ENCODE measurements around the gene BLID.
A peak's percentile ranks its signal among the peaks of the same experiment; 100 is the strongest.

The BLID gene

DNA sequence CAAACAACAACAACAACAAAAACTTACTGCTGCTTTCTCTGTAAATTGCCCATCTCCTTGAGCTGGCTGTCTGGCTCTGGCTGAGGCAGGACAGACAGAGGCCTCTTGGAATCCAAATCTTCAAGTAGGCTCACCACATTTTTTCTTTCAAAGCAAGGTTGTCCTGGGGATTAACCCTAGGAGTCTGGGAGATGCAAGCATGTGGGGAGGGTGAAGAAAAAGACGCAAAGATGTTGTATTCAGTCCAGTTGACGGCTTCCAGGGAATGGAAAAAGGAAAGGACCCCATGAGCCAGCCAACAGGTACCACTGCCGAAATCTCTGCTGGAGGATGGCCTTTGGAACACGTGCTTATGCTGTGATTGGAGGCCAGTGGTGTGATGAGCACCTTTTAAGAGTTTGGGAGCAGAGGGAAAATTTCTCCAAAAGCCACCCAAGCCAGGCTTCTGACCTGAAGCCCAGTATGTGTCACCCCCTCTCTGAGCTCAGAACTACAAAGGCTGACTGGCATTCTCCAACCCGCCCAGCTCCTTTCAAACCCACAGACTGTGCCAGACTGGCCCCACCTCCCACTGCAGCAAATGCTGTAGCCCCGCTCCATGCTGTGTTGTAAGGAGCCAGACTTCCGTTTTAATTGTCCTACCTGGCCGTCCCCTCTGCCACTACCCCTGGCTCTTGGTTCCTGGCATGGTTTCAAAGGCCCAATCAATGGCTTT, 10.8 kb downstream of the BLID start:
- H3K27me3 ChIP-seq (ENCODE audit: control insufficient read depth, insufficient read depth, low read length, poor library complexity, severe bottlenecking), result peaks cover 10% of the 10 kb centered on the region
- no peaks in the 10 kb centered on the region for H3K9me3 ChIP-seq (ENCODE audit: control insufficient read depth, low read length)
- 71% methylated on average over 8 of the region's 8 CpGs for WGBS, 2 experiments
- no peak overlapping the region for H3K4me3 ChIP-seq (ENCODE audit: insufficient read depth, low read depth, low read length)
- no peak overlapping the region for H3K27ac ChIP-seq (ENCODE audit: insufficient read depth, low read depth, low read length, poor library complexity, severe bottlenecking)
- H3K4me1 ChIP-seq (ENCODE audit: control insufficient read depth, insufficient read depth, low read length), result peaks cover 26% of the 10 kb centered on the region
- no peaks in the 10 kb centered on the region for H3K36me3 ChIP-seq (ENCODE audit: control insufficient read depth, insufficient read depth, low read length)

DNA sequence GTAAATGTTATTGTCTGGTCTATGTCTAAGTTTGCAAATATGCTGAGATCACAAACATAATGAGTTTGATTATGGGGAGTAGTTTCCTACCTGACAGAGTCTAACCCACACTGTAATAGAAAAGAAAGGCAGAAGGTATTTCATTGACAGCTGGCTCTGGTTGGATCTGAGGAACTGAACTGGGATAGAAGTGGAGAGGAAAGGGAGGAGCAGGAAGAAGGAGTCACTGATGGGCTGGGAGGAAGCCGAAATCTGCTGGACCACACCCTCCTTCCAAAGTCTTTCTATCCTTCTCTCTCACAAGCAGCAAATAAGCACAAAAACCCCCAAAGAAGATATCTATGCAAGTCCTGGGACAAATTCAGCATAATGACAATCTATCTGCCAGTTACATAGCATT, 11.7 kb downstream of the BLID start:
- Histone ChIP-seq H3K4me3 (ENCODE audit: insufficient read depth, low read depth, low read length) (no peak overlapping the region), H3K9me3 (ENCODE audit: control insufficient read depth, low read length) (no peaks in the 10 kb centered on the region)
- 81% methylated on average over 1 of the region's 1 CpG; no CpG with 5 or more reads in 1 of the 2 experiments for WGBS, 2 experiments

DNA sequence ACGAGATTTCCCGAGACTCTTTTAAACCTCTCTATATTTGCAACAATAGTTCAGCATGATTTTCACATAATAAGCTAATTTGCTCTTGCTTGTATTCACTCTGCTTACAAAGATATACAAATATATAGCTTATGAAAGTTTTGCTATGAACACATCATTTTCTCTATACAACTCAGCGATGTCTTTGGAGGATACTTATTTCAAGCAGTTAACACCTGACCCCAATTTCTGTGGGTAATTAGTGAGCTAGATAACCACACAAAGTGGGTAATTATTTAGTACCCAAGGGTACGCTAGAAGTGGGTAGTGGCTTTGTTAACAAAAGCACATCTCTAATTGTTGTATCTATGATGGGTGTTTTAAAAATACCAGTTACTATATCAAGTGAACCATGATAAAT, 12.3 kb downstream of the BLID start:
- Histone ChIP-seq H3K9me3 (ENCODE audit: control insufficient read depth, low read length) (no peaks in the 10 kb centered on the region), H3K4me3 (ENCODE audit: insufficient read depth, low read depth, low read length) (no peak overlapping the region), H3K27me3 (ENCODE audit: control insufficient read depth, insufficient read depth, low read length, poor library complexity, severe bottlenecking) (peaks cover 25% of the 10 kb centered on the region), H3K4me1 (ENCODE audit: control insufficient read depth, insufficient read depth, low read length) (peaks cover 26% of the 10 kb centered on the region), H3K36me3 (ENCODE audit: control insufficient read depth, insufficient read depth, low read length) (no peaks in the 10 kb centered on the region), H3K27ac (ENCODE audit: insufficient read depth, low read depth, low read length, poor library complexity, severe bottlenecking) (no peak overlapping the region)
- 91 to 96% methylated on average over 3 to 4 of the region's 4 CpGs for WGBS, 2 experiments

More for the DNA sequence above, 11.7 kb downstream of the BLID start:
- Histone ChIP-seq H3K4me1 (ENCODE audit: control insufficient read depth, insufficient read depth, low read length) (peaks cover 26% of the 10 kb centered on the region), H3K27me3 (ENCODE audit: control insufficient read depth, insufficient read depth, low read length, poor library complexity, severe bottlenecking) (peaks cover 19% of the 10 kb centered on the region), H3K27ac (ENCODE audit: insufficient read depth, low read depth, low read length, poor library complexity, severe bottlenecking) (no peak overlapping the region), H3K36me3 (ENCODE audit: control insufficient read depth, insufficient read depth, low read length) (no peaks in the 10 kb centered on the region)

DNA sequence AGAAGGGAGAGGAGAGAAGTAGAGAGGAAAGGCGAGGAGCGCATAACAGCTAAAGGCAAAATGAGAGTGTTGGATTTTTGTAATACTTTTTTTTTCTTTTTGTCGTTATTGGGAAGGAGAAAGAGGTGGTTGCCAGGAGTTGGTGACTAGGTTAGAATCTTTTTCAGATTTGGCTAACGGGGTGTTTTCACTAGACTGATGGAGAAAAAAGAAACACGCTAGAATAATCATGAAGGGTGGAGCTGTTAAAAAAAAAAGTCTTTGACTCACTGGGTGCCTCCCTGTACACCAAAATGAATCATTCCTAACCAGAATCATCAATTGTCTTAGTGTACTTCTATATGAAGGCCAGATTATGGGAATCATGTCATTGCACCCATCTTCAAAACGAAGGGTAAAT, 12.7 kb downstream of the BLID start:
- Histone ChIP-seq H3K36me3 (ENCODE audit: control insufficient read depth, insufficient read depth, low read length) (no peaks in the 10 kb centered on the region), H3K9me3 (ENCODE audit: control insufficient read depth, low read length) (no peaks in the 10 kb centered on the region), H3K4me1 (ENCODE audit: control insufficient read depth, insufficient read depth, low read length) (peaks cover 26% of the 10 kb centered on the region), H3K27me3 (ENCODE audit: control insufficient read depth, insufficient read depth, low read length, poor library complexity, severe bottlenecking) (peaks cover 29% of the 10 kb centered on the region), H3K4me3 (ENCODE audit: insufficient read depth, low read depth, low read length) (no peak overlapping the region), H3K27ac (ENCODE audit: insufficient read depth, low read depth, low read length, poor library complexity, severe bottlenecking) (no peak overlapping the region)
- 90 to 91% methylated on average over 6 of the region's 6 CpGs for WGBS, 2 experiments

DNA sequence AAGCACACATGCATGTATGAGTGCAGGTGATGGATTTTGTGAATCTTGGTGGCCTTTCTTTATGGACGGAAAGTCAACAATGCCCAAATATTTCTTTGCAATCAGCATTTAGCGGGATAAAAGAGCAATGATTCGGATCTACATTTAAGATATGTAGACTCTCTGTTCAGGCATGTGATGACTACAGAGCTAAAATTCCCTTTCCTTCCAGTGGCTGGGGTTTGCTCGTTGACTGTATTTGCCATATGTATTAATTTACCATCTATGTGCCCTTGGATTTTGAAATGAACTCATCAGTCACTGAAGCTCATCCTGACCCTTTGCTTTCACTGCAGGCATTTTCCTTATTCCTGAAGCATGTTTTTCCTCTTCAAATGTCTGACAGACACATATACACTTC, 13.6 kb downstream of the BLID start:
- Histone ChIP-seq H3K4me1 (ENCODE audit: control insufficient read depth, insufficient read depth, low read length) (peaks cover 26% of the 10 kb centered on the region), H3K27ac (ENCODE audit: insufficient read depth, low read depth, low read length, poor library complexity, severe bottlenecking) (no peak overlapping the region), H3K9me3 (ENCODE audit: control insufficient read depth, low read length) (no peaks in the 10 kb centered on the region), H3K27me3 (ENCODE audit: control insufficient read depth, insufficient read depth, low read length, poor library complexity, severe bottlenecking) (peaks cover 37% of the 10 kb centered on the region), H3K36me3 (ENCODE audit: control insufficient read depth, insufficient read depth, low read length) (no peaks in the 10 kb centered on the region), H3K4me3 (ENCODE audit: insufficient read depth, low read depth, low read length) (no peak overlapping the region)
- 87 to 93% methylated on average over 4 of the region's 4 CpGs for WGBS, 2 experiments

DNA sequence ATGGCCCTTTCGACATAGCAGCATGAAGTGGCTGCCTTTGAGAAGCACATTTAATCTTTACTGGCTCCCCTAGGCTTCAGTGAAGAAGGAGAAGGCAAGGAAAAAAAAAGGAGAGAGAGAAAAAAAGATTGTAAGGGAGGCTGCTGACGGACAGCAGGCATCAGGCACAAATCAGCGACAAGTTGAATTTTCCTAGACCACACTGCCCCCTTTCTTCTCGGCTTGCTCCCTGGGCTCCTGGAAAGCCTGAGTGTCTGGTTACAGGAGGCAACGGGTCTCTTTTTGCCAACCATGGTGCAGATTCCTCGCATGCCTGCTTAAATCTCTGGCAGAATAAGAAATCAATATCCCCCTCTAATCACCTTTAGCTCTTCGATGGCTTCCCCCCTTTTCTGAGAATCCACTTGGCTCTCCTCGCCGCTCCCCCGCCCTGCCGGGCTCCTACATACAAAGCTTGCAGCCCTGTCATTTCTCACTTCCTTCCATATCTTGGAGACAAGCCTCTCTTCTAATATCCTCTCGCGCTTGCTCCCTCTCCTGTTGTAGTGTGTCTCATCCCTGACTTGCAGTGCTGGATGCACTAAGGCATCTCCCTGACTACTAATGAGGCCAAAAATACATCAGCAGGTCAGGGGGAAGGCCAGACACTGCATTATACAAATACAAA, 14.3 kb downstream of the BLID start:
- Histone ChIP-seq H3K9me3 (ENCODE audit: control insufficient read depth, low read length) (no peaks in the 10 kb centered on the region), H3K27me3 (ENCODE audit: control insufficient read depth, insufficient read depth, low read length, poor library complexity, severe bottlenecking) (peaks cover 37% of the 10 kb centered on the region), H3K36me3 (ENCODE audit: control insufficient read depth, insufficient read depth, low read length) (no peaks in the 10 kb centered on the region), H3K27ac (ENCODE audit: insufficient read depth, low read depth, low read length, poor library complexity, severe bottlenecking) (peak overlapping the region; percentile 36), H3K4me1 (ENCODE audit: control insufficient read depth, insufficient read depth, low read length) (peaks cover 28% of the 10 kb centered on the region), H3K4me3 (ENCODE audit: insufficient read depth, low read depth, low read length) (peak overlapping the region; percentile 7)
- WGBS, 2 experiments, result 3 to 4% methylated on average over 12 to 13 of the region's 13 CpGs

DNA sequence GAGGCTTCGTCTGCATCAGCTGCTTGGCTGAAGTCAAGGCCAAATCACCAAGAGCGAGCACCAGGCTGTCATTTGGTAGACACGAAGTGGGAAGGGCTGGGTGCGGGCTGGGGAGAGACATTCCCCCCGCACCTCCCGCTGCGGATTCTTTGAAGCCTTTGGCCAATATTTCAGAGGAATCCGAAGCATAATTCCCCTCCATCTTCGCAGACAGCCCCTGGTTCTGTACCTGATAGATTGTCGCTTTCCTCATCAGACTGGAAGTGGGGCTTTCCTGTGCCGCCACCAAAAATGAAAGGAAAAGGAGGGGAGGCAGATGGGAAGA, 15.3 kb downstream of the BLID start:
- H3K27me3 ChIP-seq (ENCODE audit: control insufficient read depth, insufficient read depth, low read length, poor library complexity, severe bottlenecking), result peaks cover 37% of the 10 kb centered on the region
- peak overlapping the region; percentile 16 for H3K4me3 ChIP-seq (ENCODE audit: insufficient read depth, low read depth, low read length)
- H3K4me1 ChIP-seq (ENCODE audit: control insufficient read depth, insufficient read depth, low read length), result peaks cover 22% of the 10 kb centered on the region
- no peaks in the 10 kb centered on the region for H3K36me3 ChIP-seq (ENCODE audit: control insufficient read depth, insufficient read depth, low read length)
- H3K9me3 ChIP-seq (ENCODE audit: control insufficient read depth, low read length), result no peaks in the 10 kb centered on the region
- WGBS, 2 experiments, result 2 to 11% methylated on average over 8 to 11 of the region's 11 CpGs
- H3K27ac ChIP-seq (ENCODE audit: insufficient read depth, low read depth, low read length, poor library complexity, severe bottlenecking), result no peak overlapping the region

DNA sequence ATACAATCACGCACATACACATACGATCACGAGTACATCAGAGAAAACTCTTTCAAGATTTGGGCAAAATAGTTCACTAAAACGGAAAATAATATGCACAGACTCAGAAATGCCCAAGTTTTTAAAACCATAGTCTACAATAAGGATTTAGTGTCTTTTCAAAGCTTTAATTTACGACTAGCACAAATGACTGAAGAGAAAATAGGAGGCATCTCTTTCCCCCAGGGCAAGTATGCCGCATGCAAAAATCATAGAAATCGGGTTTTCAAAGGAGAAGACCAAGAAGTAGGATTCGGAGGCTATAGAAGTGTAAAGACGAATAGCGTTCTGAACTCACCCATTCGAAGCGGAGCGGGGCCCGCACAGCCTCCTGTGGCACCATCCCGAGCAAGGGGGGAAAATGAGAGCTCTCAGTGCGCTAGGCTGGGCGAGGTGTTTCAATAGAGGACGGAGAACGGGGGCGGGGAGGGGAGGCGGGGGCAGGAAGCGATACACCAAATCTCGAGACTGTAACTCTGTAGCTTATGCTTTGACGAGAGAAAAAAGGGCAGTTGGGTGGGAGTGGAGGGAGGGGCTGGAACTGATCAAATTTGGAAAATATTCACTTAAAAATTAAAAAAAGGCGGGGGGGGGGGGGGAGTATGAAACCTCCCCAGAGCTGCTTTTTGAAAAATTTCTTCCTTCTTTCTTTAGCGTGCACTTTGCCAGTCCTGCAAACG, 15.8 kb downstream of the BLID start:
- H3K27me3 ChIP-seq (ENCODE audit: control insufficient read depth, insufficient read depth, low read length, poor library complexity, severe bottlenecking), result peaks cover 37% of the 10 kb centered on the region
- H3K9me3 ChIP-seq (ENCODE audit: control insufficient read depth, low read length), result no peaks in the 10 kb centered on the region
- 6 to 8% methylated on average over 25 to 26 of the region's 27 CpGs for WGBS, 2 experiments
- no peak overlapping the region for H3K27ac ChIP-seq (ENCODE audit: insufficient read depth, low read depth, low read length, poor library complexity, severe bottlenecking)
- H3K36me3 ChIP-seq (ENCODE audit: control insufficient read depth, insufficient read depth, low read length), result no peaks in the 10 kb centered on the region
- H3K4me1 ChIP-seq (ENCODE audit: control insufficient read depth, insufficient read depth, low read length), result peaks cover 17% of the 10 kb centered on the region
- H3K4me3 ChIP-seq (ENCODE audit: insufficient read depth, low read depth, low read length), result peak overlapping the region; percentile 16

DNA sequence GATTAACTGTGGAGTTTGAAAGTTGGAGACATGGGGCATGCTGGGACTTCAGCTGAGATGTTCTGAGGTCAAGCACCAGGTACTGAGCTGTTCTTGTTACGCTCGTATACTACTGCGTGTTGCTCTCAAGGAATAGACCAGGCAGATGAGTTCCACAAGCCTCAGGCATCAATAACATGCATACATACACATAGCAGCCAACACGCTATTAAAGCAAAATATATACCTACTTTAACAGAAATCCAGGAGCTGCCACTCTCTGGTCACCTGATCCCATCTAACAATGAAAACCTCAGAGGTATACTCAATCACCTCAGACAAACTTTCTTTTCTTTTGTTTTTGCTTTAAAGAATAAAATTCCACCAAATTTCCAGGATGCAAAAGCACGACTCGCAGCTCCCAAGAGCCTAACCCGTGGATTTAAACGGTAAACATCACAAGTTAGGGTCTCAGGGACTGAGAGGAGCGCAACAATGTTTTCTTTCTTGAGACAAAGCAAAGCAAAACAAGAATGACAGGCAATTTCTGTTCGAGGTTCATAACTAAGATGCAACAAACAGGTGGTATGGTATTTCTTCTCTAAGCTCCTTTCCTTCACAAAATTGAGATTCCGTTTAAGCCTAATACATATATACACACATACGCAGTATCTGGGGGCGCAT, 16.5 kb downstream of the BLID start:
- Histone ChIP-seq H3K9me3 (ENCODE audit: control insufficient read depth, low read length) (no peaks in the 10 kb centered on the region), H3K4me3 (ENCODE audit: insufficient read depth, low read depth, low read length) (peak overlapping the region; percentile 16), H3K27me3 (ENCODE audit: control insufficient read depth, insufficient read depth, low read length, poor library complexity, severe bottlenecking) (peaks cover 37% of the 10 kb centered on the region), H3K27ac (ENCODE audit: insufficient read depth, low read depth, low read length, poor library complexity, severe bottlenecking) (no peak overlapping the region), H3K4me1 (ENCODE audit: control insufficient read depth, insufficient read depth, low read length) (peaks cover 10% of the 10 kb centered on the region), H3K36me3 (ENCODE audit: control insufficient read depth, insufficient read depth, low read length) (no peaks in the 10 kb centered on the region)
- 52 to 58% methylated on average over 13 of the region's 13 CpGs for WGBS, 2 experiments
